PC-9 (cell line): ENCODE results near the gene SUFU. TPM values are rescaled to one million over a fixed set of nuclear protein-coding genes. Genes with fewer than 3 reads are reported as not detected.

ENCODE experiments used
- BruUV-seq: library from RNA; stranded (reverse); fragments of 400-500 nt; replicated peaks from 2 replicates; lab custom pipeline; 2021; lab: Mats Ljungman, UMichigan
- CTCF ChIA-PET: fragments of 300-600 bp; sonication (Branson Sonifier 250); formaldehyde crosslinking; loops from one replicate; lab custom pipeline; 2022; ENCODE audit warnings: antibody characterized with exemption; lab: Charles Lee
- POLR2A ChIA-PET: fragments of 300-600 bp; sonication (Branson Sonifier 250); formaldehyde crosslinking; loops from one replicate; lab custom pipeline; 2022; ENCODE audit warnings: antibody characterized with exemption; ENCODE audit not compliant: unreplicated experiment; lab: Charles Lee
- DNase-seq, 2 experiments: peaks; one replicate each; pipeline versions ENCODE4 v3.0.0 to v3.0.0-alpha.2; 2015 to 2022; ENCODE audit warnings: mixed read lengths in 1 of 2
- H2AFZ ChIP-seq: fragments of 200-600 bp; sonication (generic); 2 replicates; pipeline ENCODE4 v1.8.1; 2017; ENCODE audit warnings: antibody characterized with exemption
- H3F3A ChIP-seq: fragments of 200-600 bp; sonication (generic); 2 replicates; pipeline ENCODE4 v1.8.1; 2017; ENCODE audit warnings: antibody characterized with exemption, mild to moderate bottlenecking, low read depth; ENCODE audit not compliant: insufficient read depth
- H3K27ac ChIP-seq: fragments of 200-600 bp; sonication (generic); 2 replicates; pipeline ENCODE4 v1.6.1; 2016; ENCODE audit warnings: mixed run types
- H3K27me3 ChIP-seq: fragments of 200-600 bp; sonication (generic); 2 replicates; pipeline ENCODE4 v1.6.1; 2016; ENCODE audit warnings: low read depth, mixed run types; ENCODE audit not compliant: insufficient read depth
- H3K36me3 ChIP-seq: fragments of 200-600 bp; sonication (generic); 2 replicates; pipeline ENCODE4 v1.6.1; 2016; ENCODE audit warnings: low read depth, mixed run types
- H3K4me1 ChIP-seq: fragments of 200-600 bp; sonication (generic); replicated peaks from 2 replicates; pipeline ENCODE4 v1.6.1; 2016; ENCODE audit warnings: mixed run types; ENCODE audit not compliant: insufficient read depth
- H3K4me2 ChIP-seq: fragments of 200-600 bp; sonication (generic); 2 replicates; pipeline ENCODE4 v1.6.1; 2017; ENCODE audit warnings: mixed run types
- H3K4me3 ChIP-seq: fragments of 200-600 bp; sonication (generic); 2 replicates; pipeline ENCODE4 v1.6.1; 2016; ENCODE audit warnings: mixed run types
- H3K79me2 ChIP-seq: fragments of 200-600 bp; sonication (generic); 2 replicates; pipeline ENCODE4 v1.6.1; 2017; ENCODE audit warnings: low read depth, mixed run types
- H3K9me2 ChIP-seq: fragments of 200-600 bp; sonication (generic); 2 replicates; pipeline ENCODE4 v1.8.1; 2017; ENCODE audit warnings: mild to moderate bottlenecking; ENCODE audit not compliant: insufficient read depth
- H3K9me3 ChIP-seq: fragments of 200-600 bp; sonication (generic); 2 replicates; pipeline ENCODE4 v1.8.1; 2016; ENCODE audit warnings: low read depth; ENCODE audit not compliant: insufficient read depth
- H4K20me1 ChIP-seq: fragments of 200-600 bp; sonication (generic); 2 replicates; pipeline ENCODE4 v1.8.1; 2017; ENCODE audit not compliant: insufficient read depth
- CTCF ChIP-seq: fragments of 200-600 bp; sonication (generic); conservative IDR thresholded peaks from 2 replicates; pipeline ENCODE4 v1.6.1; 2017; ENCODE audit warnings: mixed run types, antibody characterized with exemption, mild to moderate bottlenecking, moderate library complexity
- EZH2 ChIP-seq: fragments of 200-600 bp; sonication (generic); IDR thresholded peaks from 2 replicates; pipeline ENCODE4 v1.8.0; 2017; ENCODE audit warnings: antibody characterized with exemption, low read depth
- intact Hi-C: fragments of 100-400 bp; cut with micrococcal nuclease; formaldehyde crosslinking; loops from one replicate; pipeline ENCODE4 v1.10.0; 2022; ENCODE audit not compliant: unreplicated experiment
- total RNA-seq: library from RNA; stranded (reverse); gene quantifications from 2 replicates; pipeline ENCODE4 v1.2.3, GENCODE V29; 2021

The SUFU gene
- total RNA-seq, 1 experiment from 2014 or later, result 20.2 TPM

DNA sequence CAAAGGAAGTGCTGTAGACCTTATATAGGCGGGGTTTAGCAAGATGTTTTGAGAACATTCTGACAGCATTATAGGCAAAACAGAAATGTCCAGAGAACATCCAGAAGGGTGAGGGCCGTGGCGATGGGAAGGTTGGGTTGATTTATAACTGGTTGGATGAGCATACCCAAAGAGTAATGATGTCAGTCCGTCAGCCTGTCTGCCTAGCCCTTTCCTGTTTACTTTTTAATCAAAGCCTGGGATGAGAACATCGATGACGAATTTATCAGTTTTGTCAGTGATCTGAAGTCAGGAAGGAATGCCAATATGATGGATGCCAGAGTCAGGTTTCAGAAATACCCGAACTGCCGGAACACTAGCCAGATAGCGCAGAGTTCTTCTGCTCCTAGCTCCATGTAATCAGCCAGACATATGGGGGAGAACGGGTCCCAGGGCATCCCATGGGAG lies 106.7 kb downstream of the SUFU start:
- BruUV-seq, result no TSS peak
- CTCF ChIA-PET, result no interaction called here
- no peak for DNase-seq

DNA sequence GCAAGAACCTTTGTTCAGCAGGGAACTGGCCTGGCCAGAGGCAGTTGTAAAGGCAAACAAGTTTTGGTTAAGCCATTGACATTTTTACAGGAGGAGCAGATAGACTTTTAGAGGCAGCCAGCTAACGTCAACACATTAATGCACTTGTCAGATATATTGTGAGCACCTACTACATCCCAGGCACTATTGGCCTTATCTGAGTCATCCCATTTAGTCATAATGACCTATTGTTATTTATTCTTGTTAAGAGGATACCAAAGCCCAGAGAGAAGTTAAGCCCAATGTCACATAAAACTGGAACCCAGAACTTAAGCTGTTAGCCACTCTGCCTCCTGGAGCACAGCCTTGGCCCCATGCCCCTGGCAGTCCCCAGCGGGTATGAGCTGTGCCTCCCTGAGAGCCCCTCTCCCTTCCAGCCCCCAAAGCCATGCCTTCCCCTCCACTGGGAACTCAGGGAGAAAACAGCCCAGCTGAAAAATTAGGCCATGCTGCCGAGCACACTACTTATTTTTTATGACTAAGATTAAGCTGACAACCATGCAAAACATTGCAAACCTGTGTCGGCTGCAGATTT lies 107.8 kb downstream of the SUFU start:
- Histone ChIP-seq H3K36me3 (no peaks in the 10 kb centered on the region), H2AFZ (no peak overlapping the region), H3K27me3 (no peaks in the 10 kb centered on the region), H3K4me3 (no peak overlapping the region), H3K4me2 (no peak overlapping the region), H3K4me1 (0 out of 2 replicates have a peak, but pooled peaks cover under 1% of the 10 kb centered on the region), H3K9me2 (no peaks in the 10 kb centered on the region), H3K27ac (no peak overlapping the region), H3F3A (no peaks in the 10 kb centered on the region), H3K79me2 (no peaks in the 10 kb centered on the region), H3K9me3 (no peaks in the 10 kb centered on the region), H4K20me1 (no peaks in the 10 kb centered on the region)
- ChIA-PET POLR2A (no interaction called here), CTCF (interaction anchor here (0.6 kb wide), 1 partner anchor 454 kb away, joined by 4 read pairs; no protein-coding TSS in a partner anchor)
- TF ChIP-seq CTCF, result no peak
- no peak for TF ChIP-seq EZH2
- BruUV-seq, result no TSS peak
- intact Hi-C loops, result no loop called here
- DNase-seq, result no peak

More for the DNA sequence above, 106.7 kb downstream of the SUFU start:
- H3K9me2 ChIP-seq, result no peaks in the 10 kb centered on the region
- no peak overlapping the region for H3K27ac ChIP-seq
- H3F3A ChIP-seq, result peaks cover 8% of the 10 kb centered on the region
- no peaks in the 10 kb centered on the region for H3K79me2 ChIP-seq
- H3K36me3 ChIP-seq, result no peaks in the 10 kb centered on the region
- no peaks in the 10 kb centered on the region for H3K27me3 ChIP-seq
- no peak overlapping the region for H3K4me2 ChIP-seq
- peaks cover 12% of the 10 kb centered on the region for H3K4me1 ChIP-seq
- no peak for TF ChIP-seq CTCF
- no peak for TF ChIP-seq EZH2
- H2AFZ ChIP-seq, result no peak overlapping the region
- POLR2A ChIA-PET, result no interaction called here
- intact Hi-C loops, result no loop called here
- no peaks in the 10 kb centered on the region for H4K20me1 ChIP-seq
- H3K9me3 ChIP-seq, result no peaks in the 10 kb centered on the region
- H3K4me3 ChIP-seq, result no peak overlapping the region

GRCh38 chr10:102612964-102613275 lies 109.1 kb downstream of the SUFU start:
- Histone ChIP-seq H3K4me3 (no peak overlapping the region), H3F3A (no peaks in the 10 kb centered on the region), H3K79me2 (no peaks in the 10 kb centered on the region), H3K4me1 (no peaks in the 10 kb centered on the region), H3K27me3 (no peaks in the 10 kb centered on the region), H3K9me3 (no peaks in the 10 kb centered on the region), H2AFZ (no peak overlapping the region), H3K4me2 (no peak overlapping the region), H3K9me2 (no peaks in the 10 kb centered on the region), H4K20me1 (no peaks in the 10 kb centered on the region), H3K36me3 (no peaks in the 10 kb centered on the region), H3K27ac (no peak overlapping the region)
- POLR2A ChIA-PET, result no interaction called here
- CTCF ChIA-PET, result no interaction called here
- TF ChIP-seq EZH2 (no peak), CTCF (no peak)
- intact Hi-C loops, result no loop called here
- no peak for DNase-seq
- BruUV-seq, result no TSS peak
